Natural killer cell (primary cell): Measurements from ENCODE around the gene MRGPRX1. TPM values are rescaled to one million over a fixed set of nuclear protein-coding genes. Genes with fewer than 3 reads are reported as not detected.

Source experiments
- ATAC-seq, 3 donors: fragments of 150-1000 bp in 2 of 3; fragments of 200-7000 bp in 1 of 3; cut with Tn5 transposase; 1 replicate in 1 of 3; 2 replicates in 2 of 3; pipeline ENCODE4 v1.10.0; 2021; ENCODE audit warnings: mild to moderate bottlenecking in 2 of 3, moderate library complexity in 2 of 3
- DNase-seq, 2 donors: peaks; one replicate each; pipeline versions ENCODE4 v3.0.0 to v3.0.0-alpha.2; 2013 to 2021; ENCODE audit warnings: mixed read lengths in 1 of 2
- H3K27ac ChIP-seq: one replicate; pipeline ENCODE4 v1.5.1; 2013; ENCODE audit warnings: mild to moderate bottlenecking, low read length
- H3K27me3 ChIP-seq: one replicate; pipeline ENCODE4 v1.6.1; 2013; ENCODE audit warnings: low read length; ENCODE audit not compliant: control insufficient read depth, insufficient read depth
- H3K36me3 ChIP-seq: one replicate; pipeline ENCODE4 v1.6.1; 2013; ENCODE audit warnings: low read length; ENCODE audit not compliant: control insufficient read depth, insufficient read depth
- H3K4me1 ChIP-seq: one replicate; pipeline ENCODE4 v1.6.1; 2013; ENCODE audit warnings: low read length; ENCODE audit not compliant: control insufficient read depth, insufficient read depth
- H3K4me3 ChIP-seq: one replicate; pipeline ENCODE4 v1.5.1; 2013; ENCODE audit warnings: low read length
- H3K9me3 ChIP-seq: one replicate; pipeline ENCODE4 v1.6.1; 2013; ENCODE audit warnings: low read length; ENCODE audit not compliant: control insufficient read depth, insufficient read depth
- H3K27ac Mint-ChIP-seq, 2 donors: one replicate each; pipeline ENCODE4 v1.8.0; 2022; ENCODE audit warnings: mild to moderate bottlenecking in 2 of 2, mixed read lengths in 2 of 2, moderate library complexity in 1 of 2
- H3K27me3 Mint-ChIP-seq, 2 donors: one replicate each; pipeline ENCODE4 v1.8.0; 2022; ENCODE audit warnings: low read depth in 2 of 2, mixed read lengths in 2 of 2
- H3K36me3 Mint-ChIP-seq: one replicate; pipeline ENCODE4 v1.8.0; 2022; ENCODE audit warnings: mixed read lengths
- H3K4me1 Mint-ChIP-seq, 2 donors: one replicate each; pipeline ENCODE4 v1.8.0; 2022; ENCODE audit warnings: mixed read lengths in 2 of 2
- H3K4me3 Mint-ChIP-seq: one replicate; pipeline ENCODE4 v1.8.0; 2022; ENCODE audit warnings: mild to moderate bottlenecking, moderate library complexity, mixed read lengths
- H3K9me3 Mint-ChIP-seq, 2 donors: one replicate each; pipeline ENCODE4 v1.8.0; 2022; ENCODE audit warnings: mixed read lengths in 2 of 2
- CTCF ChIP-seq: fragments of 200-600 bp; IDR thresholded peaks from one replicate; pipeline ENCODE4 v1.8.0; 2022; ENCODE audit warnings: antibody characterized with exemption
- WGBS: methylation state at CpG from one replicate; pipeline ENCODE4 v1.1.7; 2013; ENCODE audit warnings: missing lambda C conversion rate; ENCODE audit not compliant: insufficient coverage; 5-methylcytosine and 5-hydroxymethylcytosine counted together
- intact Hi-C: fragments of 100-400 bp; cut with micrococcal nuclease; formaldehyde crosslinking; loops from one replicate; pipeline ENCODE4 v1.14.2; 2022
- total RNA-seq, 4 donors: library from RNA; stranded (reverse); fragments of 120-200 nt in 1 of 4; gene quantifications; one replicate each; pipeline versions ENCODE4 v1.2.3 to v1.2.4, GENCODE V29; 2013 to 2022

MRGPRX1 gene
- total RNA-seq, result not detected
- not detected for total RNA-seq (2013)

GRCh38 chr11:18939314-18939713, at the start of gene MRGPRX1:
TSS of gene MRGPRX1 (minus strand) at chr11:18939414. CDS start at chr11:18934784, 4,630 bp downstream.
- WGBS, result 89% methylated on average over 1 of the region's 2 CpGs
- Histone ChIP-seq H3K27me3 (no peaks in the 10 kb centered on the region), H3K4me3 (no peak within 1 kb of the TSS), H3K4me1 (no peaks in the 10 kb centered on the region), H3K36me3 (no peaks in the 10 kb centered on the region), H3K27ac (no peak within 1 kb of the TSS), H3K9me3 (no peaks in the 10 kb centered on the region)
- no peak within 1 kb of the TSS for H3K4me3 Mint-ChIP-seq
- DNase-seq (no peak), ATAC-seq (no peak)
- peaks cover 1 to 7% of the 10 kb centered on the region in 2 donors for H3K27me3 Mint-ChIP-seq
- TF ChIP-seq CTCF, result no peak
- H3K4me1 Mint-ChIP-seq, result no peaks in the 10 kb centered on the region
- no peaks in the 10 kb centered on the region for H3K36me3 Mint-ChIP-seq
- H3K9me3 Mint-ChIP-seq, result no peaks in the 10 kb centered on the region
- intact Hi-C loops, result no loop called here
- H3K27ac Mint-ChIP-seq, result no peak within 1 kb of the TSS

GRCh38 chr11:18987454-18988231, 48.4 kb upstream of the MRGPRX1 start:
- intact Hi-C loops, result no loop called here
- no peak for TF ChIP-seq CTCF
- Histone ChIP-seq H3K4me1 (no peaks in the 10 kb centered on the region), H3K27me3 (peaks cover 2% of the 10 kb centered on the region), H3K4me3 (no peak overlapping the region), H3K27ac (no peak overlapping the region), H3K36me3 (no peaks in the 10 kb centered on the region), H3K9me3 (no peaks in the 10 kb centered on the region)
- WGBS, result 90% methylated on average over 9 of the region's 9 CpGs
- H3K9me3 Mint-ChIP-seq, result no peaks in the 10 kb centered on the region
- H3K4me3 Mint-ChIP-seq, result no peak overlapping the region
- no peak for ATAC-seq
- no peak overlapping the region for H3K27ac Mint-ChIP-seq
- no peaks in the 10 kb centered on the region for H3K36me3 Mint-ChIP-seq
- DNase-seq, result no peak
- no peaks in the 10 kb centered on the region for H3K4me1 Mint-ChIP-seq
- H3K27me3 Mint-ChIP-seq, result peaks cover 12 to 17% of the 10 kb centered on the region in 2 donors

- DNase-seq, result no peak
- no peak overlapping the region for H3K27ac ChIP-seq
- ATAC-seq, result no peak
- intact Hi-C loops, result no loop called here
- no peak overlapping the region for H3K4me3 Mint-ChIP-seq
- H3K36me3 Mint-ChIP-seq, result no peaks in the 10 kb centered on the region
- peaks cover 18 to 26% of the 10 kb centered on the region in 2 donors for H3K27me3 Mint-ChIP-seq
- no peaks in the 10 kb centered on the region for H3K4me1 ChIP-seq
- peaks cover 2% of the 10 kb centered on the region for H3K27me3 ChIP-seq
- H3K9me3 Mint-ChIP-seq, result no peaks in the 10 kb centered on the region
- no peaks in the 10 kb centered on the region for H3K36me3 ChIP-seq
- no peak for TF ChIP-seq CTCF
- WGBS, result 47% methylated on average over 3 of the region's 3 CpGs
- H3K27ac Mint-ChIP-seq, result no peak overlapping the region
- no peaks in the 10 kb centered on the region for H3K9me3 ChIP-seq
- no peaks in the 10 kb centered on the region for H3K4me1 Mint-ChIP-seq
- H3K4me3 ChIP-seq, result no peak overlapping the region
Observed at GRCh38 chr11:18986744-18987143, 47.5 kb upstream of the MRGPRX1 start.

- Mint-ChIP-seq H3K36me3 (no peaks in the 10 kb centered on the region), H3K9me3 (peaks cover 0 to 2% of the 10 kb centered on the region in 2 donors), H3K4me3 (no peak overlapping the region), H3K4me1 (no peaks in the 10 kb centered on the region), H3K27me3 (peaks cover 22% of the 10 kb centered on the region in 2 donors), H3K27ac (no peak overlapping the region)
- WGBS, result 82% methylated on average over 4 of the region's 4 CpGs
- H3K9me3 ChIP-seq, result no peaks in the 10 kb centered on the region
- H3K36me3 ChIP-seq, result no peaks in the 10 kb centered on the region
- no peak for TF ChIP-seq CTCF
- H3K27me3 ChIP-seq, result no peaks in the 10 kb centered on the region
- no peaks in the 10 kb centered on the region for H3K4me1 ChIP-seq
- H3K27ac ChIP-seq, result no peak overlapping the region
- intact Hi-C loops, result no loop called here
- ATAC-seq (no peak), DNase-seq (no peak)
- H3K4me3 ChIP-seq, result no peak overlapping the region
Observed at GRCh38 chr11:18981897-18982296, 42.7 kb upstream of the MRGPRX1 start.
